HG03103 (cell line): ENCODE measurements around the gene ANKRD52.
"Not testable (repeated sequence)": the region's sequence is repeated elsewhere in the genome, so short reads cannot be mapped to it uniquely, and the experiment has no call there.

ENCODE experiments used
- ATAC-seq: cut with Tn5 transposase; IDR thresholded peaks from one replicate; pipeline ENCODE4 v1.9.1; 2021; ENCODE audit warnings: low read depth; ENCODE audit not compliant: unreplicated experiment

Gene ANKRD52

DNA sequence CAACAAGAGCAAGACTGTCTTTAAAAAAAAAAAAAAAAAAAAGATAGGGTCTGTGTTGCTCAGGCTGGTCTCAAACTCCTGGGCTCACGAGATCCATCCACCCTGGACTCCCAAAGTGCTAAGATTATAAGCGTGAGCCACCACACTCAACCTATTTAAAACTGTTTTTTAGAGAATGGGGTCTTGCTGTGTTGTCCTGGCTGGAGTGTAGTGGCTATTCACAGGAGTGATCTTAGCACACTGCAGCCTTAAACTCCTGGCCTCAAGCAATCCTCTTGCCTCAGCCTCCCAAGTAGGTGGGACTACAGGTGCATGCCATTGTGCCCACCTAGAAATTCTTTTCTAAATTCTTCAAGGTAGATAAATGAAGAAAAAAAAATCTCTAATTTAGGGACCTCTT, 16.1 kb upstream of the ANKRD52 start:
- ATAC-seq: no peak

DNA sequence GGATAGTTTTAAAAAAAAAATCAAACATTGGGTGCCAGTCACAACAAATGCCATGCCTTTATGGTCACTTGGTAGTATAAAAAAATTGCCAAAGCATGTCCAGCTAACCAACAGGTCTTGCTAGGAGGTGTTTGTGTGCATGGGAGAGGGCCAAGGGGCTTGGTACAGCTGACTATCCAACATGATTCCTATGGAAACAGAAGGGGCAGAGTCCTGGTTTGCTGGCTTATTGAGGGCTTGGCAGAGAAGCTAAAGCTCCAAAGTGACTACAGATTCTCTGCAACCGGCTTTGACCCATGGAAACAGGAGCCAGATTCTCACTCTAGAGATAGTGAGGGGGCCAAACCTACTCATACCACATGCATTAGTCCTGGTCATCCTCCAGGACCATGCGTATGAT, 14.3 kb upstream of the ANKRD52 start:
- ATAC-seq: not testable (repeated sequence)

DNA sequence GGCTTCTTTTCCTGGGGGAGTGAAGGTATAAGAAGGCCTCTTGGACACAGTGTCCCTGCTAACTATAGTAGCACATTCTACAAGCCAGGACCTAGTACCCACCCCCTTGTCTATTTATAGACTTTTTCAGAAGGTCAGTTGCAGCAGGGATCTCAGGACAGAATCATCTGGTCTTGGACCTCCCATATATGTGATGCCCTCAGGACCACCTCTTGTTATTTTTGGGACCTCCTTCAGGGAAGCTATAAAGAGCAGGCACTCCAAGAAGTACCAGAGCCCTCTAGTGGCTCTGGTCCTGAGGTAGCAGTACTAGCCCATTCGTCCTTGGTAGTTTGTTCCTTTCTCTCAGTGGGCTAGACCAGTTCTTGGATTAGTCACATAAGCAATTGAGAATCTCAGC, 12.8 kb upstream of the ANKRD52 start:
- no peak for ATAC-seq

DNA sequence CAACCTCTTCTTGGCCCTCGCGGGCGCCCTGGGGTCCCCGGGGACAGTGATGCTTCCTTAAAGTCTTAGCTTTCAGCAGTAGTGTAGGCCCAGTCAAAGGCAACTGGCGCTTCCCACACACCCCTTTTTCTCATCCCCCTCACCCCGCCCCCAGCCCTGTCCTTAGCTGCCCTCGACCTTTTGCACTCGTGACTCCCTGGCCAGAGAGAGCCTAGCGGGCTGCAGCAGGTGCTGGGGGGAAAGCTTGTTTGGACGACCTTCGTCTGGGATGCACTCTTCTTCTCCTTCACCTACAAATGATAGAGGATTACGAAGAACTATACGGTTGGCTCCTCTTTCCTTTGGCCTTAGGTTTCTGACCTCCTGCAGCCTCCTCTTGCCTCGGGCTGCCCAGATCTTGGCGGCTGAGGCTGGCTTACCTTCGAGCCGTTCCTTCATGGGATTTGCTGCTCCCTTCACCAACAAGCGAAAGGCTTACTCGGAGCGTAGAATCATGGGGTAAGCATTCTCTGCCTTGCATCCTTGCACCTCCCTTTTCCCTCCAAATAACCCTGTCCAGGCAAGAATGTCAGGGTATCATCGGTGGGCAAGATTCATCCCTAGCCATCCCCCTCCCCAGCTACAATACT, 9.4 kb upstream of the ANKRD52 start:
- peak; percentile 12 for ATAC-seq

DNA sequence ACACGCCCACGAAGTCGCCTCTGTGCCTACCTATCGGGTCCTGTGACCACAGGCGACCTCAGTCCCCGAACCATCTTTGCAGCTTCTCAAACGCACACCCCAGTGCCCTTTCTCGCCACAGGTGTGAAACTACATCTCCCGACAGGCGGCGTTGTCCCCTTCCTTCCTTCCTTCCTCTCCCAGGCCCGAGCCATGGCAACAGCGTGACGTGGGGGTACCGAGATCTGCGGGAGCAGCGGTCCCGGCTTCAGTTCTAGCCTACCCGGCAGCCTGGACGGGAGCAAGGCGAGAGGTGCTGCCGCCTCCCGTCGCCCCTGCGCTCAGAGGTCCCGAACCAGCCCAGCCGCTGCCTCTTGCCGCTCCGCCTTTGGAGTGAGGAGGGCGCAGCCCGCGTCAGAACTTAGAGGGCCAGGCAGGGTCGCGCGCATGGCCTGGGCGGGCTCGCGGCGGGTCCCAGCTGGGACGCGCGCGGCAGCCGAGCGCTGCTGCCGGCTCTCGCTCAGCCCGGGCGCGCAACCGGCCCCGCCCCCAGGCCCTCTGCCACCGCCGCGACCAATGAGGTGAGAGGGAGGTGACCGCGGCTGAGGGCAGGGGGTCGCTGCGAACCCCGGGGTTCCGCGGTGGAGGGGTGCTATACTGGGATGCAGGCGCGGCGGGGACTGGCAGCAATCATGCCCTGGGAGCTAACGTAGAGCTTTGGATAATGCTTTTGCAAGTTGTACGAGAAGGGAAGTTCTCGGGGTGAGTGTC, 8.7 kb upstream of the ANKRD52 start, which contains the start of gene COQ10A:
Gene COQ10A (plus strand): TSS at position 250 of the 750 bp plus-strand sequence. CDS start 177 bp downstream, at position 427.
- peak; percentile 77 for ATAC-seq

DNA sequence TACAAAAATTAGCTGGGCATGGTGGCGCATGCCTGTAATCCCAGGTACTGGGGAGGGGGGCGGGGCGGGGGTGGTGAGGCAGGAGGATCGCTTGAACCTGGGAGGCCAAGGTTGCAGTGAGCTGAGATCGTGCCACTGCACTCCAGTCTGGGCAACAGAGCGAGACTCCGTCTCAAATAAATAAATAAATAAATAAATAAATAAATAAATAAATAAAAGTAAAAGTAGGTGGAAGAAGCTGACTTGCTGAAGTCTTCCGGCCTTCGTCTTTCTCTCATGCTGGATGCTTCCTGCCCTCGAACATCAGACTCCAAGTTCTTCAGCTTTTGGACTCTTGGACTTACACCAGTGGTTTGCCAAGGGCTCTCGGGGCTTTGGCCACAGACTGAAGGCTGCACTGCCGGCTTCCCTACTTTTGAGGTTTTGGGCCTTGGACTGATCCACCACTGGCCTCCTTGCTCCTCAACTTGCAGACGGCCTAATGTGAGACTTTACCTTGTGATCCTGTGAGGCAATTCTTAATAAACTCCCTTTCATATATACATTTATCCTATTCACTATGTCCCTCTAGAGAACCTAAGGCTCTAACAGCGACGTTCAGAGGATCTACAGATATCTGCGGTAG, 8.0 kb upstream of the ANKRD52 start:
- ATAC-seq: not testable (repeated sequence)

DNA sequence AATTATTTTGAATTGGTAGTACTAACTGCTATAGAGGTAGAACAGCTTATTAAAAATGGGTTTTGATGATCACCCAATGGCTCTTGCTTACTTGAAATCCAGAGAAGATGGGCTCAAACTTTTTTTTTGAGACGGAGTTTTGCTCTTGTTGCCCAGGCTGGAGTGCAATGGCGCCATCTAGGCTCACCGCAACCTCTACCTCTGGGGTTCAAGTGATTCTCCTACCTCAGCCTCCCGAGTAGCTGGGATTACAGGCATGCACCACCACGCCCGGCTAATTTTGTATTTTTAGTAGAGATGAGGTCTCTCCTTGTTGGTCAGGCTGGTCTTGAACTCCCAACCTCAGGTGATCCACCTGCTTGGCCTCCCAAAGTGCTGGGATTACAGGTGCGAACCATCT, 4.8 kb upstream of the ANKRD52 start:
- ATAC-seq: not testable (repeated sequence)

DNA sequence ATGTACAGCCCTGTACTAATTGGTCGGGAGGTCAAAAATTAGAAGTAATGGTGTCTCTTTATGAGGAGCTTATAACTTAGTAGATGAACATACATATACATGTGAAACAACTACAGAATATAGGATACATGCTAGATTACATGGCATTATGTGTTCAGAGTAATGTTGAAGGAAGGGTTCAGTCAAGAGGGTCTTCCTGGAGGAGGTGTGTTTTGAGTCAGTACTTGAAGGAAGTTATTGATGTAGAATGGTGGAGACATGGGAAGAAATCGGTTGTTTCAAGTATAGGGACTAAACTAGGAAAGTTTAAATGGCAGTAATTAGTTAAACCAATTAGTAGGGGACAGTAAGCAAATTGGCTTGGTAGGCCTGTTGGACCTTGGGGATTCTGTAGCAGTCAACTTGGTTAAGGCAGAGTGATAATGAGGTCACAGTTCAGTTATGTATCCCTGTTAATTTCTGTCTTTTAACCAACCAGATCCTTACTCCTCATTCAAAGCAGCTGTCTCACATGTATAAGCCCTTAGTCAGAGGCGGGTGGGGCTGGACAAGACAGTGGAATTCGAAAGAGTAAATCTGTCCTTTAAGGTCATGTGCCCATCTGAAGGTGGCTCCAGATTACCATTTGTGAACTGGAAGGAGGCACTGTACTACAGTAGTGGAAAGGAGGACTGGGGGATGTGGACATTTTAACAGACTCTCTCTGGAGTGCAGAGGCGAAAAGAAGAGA, 3.5 kb upstream of the ANKRD52 start:
- no peak for ATAC-seq

DNA sequence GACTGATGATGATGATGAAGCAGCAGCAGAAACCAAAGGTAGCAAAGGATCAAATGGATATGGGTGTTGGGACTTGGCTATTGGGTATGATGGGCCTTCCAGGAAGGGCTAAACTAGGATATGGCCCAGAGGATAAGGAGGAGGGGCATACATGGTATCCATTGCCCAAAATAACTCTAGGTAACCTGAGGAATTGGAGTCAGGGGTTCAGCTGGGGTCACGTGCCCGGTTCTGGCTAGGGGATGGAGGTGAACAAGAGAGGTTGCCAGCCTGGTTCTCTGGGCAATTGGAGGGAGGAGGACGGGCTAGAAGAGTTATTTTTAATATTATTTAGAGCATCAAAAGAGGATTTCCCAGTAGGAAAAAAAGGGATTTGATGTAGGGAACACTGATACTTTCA, 2.7 kb upstream of the ANKRD52 start:
- ATAC-seq: no peak

DNA sequence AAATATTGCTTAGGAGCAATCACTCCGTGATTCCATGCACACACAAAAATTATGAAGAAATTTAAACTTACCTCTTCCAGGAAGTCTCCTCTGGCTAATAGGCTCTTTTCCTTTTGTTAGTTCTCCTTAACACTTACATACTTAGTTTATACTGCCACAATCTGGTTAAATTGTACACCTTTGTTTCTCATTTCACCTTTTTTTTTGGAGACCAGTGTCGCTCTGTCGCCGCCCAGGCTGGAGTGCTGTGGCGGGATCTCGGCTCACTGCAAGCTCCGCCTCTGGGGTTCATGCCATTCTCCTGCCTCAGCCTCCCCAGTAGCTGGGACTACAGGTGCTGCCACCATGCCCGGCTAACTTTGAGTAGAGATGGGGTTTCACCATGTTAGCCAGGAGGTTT, 2.2 kb upstream of the ANKRD52 start:
- no peak for ATAC-seq

DNA sequence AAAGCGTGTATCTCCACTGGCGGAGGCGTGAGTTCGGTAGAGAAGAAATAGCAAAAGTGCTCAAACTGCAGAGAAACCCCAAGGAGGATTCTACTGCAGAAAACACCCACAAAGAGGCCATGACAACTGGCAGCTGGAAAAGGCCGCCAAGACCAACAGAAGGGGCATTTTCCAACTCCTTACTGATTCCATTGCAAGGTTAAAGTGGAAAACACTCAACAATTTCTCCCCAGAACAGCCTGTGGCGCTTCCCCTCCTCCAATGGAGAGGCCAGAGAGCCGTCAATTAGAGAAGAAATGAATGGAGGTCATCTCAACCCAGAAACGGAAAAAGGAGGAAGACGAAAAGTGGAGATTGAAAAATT, 618 bp upstream of the ANKRD52 start:
- ATAC-seq: no peak

DNA sequence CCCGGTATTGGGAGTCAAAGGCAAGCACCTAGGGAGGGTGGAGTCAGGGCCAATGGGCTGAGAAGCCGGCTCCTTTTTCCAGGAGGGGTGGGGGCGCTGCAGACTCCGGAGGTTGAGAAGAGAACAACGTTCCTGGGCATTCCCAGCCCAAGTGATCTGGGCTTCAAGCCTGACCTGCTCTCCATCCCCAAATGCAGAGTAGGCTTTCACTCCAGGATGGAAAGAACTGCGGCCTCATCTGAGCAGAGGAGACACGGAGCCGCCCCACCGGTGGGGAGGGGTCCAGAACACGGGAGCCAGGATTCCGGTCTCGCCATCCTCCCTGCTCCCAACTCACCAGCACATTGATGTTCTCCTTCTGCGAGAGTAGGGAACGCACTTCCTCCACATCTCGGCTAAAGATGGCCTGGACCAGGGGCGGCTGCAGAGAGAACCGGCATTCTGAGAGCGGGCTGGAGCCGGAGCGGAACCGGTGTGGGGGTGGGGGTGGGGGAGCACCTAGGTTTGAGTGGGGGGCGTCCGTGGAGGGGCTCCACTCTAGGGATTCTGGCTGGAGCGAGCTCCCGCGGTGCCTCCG, 605 bp downstream of the ANKRD52 start:
- ATAC-seq: no peak

DNA sequence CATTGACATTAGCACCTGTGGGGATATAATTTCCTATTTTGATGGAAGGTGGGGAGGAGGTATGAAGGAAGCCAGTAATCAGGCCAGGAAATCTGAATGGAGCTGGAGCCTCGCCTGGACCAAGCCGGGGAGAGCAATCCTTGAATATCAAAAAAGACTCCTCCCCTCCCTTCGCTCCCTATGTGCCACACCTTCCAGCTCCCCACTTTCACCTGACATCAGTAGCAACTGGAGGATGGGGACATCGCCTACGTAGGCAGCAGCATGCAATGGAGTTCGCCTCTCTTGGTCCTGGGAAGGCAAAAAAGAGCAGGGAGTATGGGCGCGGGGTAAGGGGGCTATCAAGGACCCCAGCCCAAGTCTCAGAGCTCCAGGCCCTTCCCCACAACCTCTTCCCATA, 1.1 kb downstream of the ANKRD52 start:
- no peak for ATAC-seq

DNA sequence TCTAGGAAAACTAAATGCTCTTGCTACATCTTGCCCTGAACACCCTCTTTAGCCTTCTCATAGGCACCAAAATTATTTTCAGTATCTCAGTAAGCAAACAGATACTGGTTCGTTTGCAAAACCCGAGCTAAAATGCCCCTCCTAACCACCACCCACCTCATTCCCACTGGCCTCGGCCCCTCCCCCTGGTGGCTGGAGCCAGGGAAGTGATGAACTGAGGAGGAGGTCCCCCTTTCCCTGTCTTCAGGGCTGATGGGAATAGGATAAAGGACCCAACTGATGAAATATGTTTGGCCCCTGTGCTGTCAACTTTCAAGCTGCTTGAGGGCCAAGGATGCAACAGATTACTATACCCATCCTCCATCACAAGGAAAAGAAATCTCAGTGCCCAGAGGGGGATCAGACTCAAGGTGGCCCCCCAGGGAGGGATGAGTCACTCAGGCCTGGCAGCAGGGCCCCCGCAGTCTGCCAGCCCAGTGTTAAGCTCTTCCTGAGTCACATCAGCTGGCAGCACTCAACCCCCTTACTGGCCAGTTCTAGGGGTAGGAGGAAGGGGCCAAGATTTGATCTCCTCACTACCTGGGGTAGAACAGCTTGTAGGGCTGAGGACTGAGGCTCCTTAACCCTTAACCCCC, 1.7 kb downstream of the ANKRD52 start:
- no peak for ATAC-seq

DNA sequence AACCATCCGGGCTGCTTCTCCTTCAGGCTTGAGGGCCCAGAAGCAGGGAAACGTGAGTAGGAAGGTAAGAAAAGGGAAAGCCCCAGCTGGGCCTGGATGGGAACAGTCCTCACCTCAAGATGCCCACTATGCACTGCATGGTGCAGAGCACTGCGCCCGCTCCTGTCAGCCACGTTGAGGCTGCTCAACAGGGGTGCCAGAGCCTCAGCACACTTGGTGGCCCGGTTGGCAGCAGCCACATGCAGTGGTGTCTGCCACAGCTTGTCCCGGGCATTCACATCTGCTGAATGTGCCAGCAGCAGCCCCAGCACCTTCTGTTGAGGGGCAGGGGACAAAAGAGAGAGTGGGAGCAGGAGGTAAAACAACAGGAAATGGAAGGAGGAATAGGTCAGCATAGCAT, 2.5 kb downstream of the ANKRD52 start:
- ATAC-seq: no peak

DNA sequence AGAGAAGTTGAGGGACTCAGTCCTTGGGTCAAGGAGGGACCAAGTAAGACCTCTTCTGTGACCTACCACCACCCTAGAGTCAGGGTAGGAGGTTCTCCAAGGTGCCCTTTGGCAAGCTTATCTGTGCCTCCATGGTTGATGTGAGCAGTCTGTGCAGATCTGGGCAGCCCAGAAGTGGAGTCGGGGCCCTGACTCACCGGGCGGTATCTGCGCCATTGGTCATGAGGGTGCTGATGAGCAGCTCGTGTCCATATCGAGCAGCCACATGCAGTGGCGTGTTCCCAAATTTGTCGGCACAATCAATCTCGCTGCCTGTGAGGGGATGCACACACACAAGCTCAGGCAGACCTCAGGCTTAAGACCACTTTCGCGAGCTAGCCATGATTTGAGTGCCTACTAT, 5.1 kb downstream of the ANKRD52 start:
- ATAC-seq: no peak

DNA sequence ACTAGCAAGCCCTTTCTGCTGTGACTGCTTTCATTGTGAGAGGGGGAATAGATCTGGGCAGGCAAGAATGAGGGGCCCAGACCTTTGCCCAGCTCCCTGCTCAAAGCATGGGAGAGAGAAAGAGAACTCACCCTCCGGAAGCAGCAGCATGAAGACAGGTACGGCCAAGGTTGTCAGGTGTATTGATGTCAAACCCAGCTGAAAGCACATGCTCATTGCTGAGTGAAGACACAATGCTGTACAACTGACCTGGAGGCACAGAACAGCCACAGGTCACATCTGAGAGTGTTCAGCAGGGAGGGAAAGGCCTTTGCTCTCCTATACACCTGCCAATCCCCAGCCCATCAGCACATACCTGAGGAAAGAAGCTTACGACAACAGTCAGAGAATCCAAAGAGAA, 5.5 kb downstream of the ANKRD52 start:
- no peak for ATAC-seq

DNA sequence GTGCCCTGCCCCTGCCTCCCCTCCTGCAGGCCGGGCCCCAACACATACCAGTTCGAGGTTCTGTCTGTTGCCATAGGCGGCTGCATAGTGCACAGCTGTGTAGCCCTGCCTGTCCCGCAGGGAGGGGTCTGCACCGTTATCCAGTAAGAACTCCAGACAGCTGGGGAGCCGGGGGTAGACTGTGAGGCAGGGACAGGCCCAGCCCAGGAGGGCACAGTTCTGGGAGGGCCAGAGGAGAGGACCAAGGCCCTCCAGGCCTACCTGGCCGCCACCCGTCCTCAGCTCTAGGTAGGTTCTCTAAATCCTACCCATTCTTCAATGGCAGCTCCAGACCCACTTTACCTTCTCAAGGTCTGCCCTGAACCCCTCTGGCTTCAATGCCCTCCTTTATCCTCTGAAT, 9.5 kb downstream of the ANKRD52 start:
- ATAC-seq: no peak

DNA sequence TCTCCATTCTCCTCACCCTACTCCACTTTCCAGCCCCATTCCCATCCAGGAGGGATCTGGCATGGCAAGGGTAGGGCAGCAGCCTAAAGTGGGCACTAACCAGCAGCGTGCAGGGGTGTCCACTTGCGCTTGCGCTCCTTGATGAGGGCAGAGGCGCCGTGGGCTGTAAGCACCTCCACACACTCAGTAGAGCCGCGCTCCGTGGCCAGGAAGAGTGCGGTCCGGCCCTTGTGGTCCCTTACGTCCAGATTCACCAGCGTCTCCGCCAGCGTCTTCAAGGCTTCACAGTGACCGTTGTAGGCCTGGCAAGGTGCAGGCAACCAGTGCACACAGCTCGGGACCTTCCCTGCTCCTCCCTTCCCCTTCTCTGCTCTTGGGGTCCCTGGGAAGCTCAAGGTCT, 10.3 kb downstream of the ANKRD52 start:
- ATAC-seq: no peak

DNA sequence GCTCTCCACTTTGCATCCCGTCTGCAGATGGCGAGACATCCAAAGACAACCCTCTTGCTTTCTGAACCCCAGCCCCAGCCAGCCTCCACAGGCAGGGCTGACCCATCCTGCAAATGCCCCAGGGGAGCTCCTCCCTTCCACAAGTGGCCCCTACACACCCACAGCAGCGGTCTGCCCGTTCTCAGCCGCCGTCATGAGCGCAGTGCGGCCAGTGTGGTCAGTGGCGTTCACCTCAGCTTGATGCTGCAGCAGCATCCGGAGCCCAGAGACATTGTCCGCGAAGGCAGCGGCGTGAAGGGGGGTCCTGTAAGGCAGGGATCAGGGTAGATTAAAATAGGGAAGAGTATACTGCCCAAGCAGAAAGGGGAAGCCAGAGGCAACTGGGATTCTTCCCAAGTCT, 13.7 kb downstream of the ANKRD52 start:
- ATAC-seq: no peak
